Measurements from ENCODE around the gene TTBK2. TPM values are rescaled to one million over a fixed set of nuclear protein-coding genes. Genes with fewer than 3 reads are reported as not detected.

The TTBK2 gene
- total RNA-seq, 1 donor from 2014 or later: 14.1 TPM

DNA sequence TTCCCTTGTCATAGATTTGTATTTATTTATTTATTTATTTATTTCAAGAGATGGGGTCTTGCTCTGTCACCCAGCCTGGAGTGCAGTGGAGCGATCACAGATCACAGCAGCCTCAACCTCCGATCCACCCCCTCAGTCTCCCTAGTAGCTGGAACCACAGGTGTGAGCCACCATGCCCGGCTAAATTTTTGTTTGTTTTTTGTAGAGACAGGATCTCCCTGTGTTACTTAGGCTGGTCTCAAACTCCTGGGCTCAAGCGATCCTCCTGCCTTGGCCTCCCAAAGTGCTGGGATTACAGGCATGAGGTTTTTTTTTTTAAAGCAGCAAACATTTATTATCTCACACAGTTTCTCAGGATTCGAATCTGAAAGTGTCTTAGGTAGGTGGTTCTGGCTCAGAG is 2.5 kb downstream of the TTBK2 start:
- no peak for DNase-seq (ENCODE audit: low spot score)
- H3K27ac Mint-ChIP-seq (ENCODE audit: unreplicated experiment): no peak overlapping the region
- H3K4me3 Mint-ChIP-seq (ENCODE audit: unreplicated experiment): no peak overlapping the region
- no peaks in the 10 kb centered on the region for H3K27me3 Mint-ChIP-seq (ENCODE audit: unreplicated experiment)
- H3K9me3 Mint-ChIP-seq (ENCODE audit: unreplicated experiment): no peaks in the 10 kb centered on the region
- peaks cover 16% of the 10 kb centered on the region for H3K4me1 Mint-ChIP-seq (ENCODE audit: unreplicated experiment)
- TF ChIP-seq, protein P1, sequence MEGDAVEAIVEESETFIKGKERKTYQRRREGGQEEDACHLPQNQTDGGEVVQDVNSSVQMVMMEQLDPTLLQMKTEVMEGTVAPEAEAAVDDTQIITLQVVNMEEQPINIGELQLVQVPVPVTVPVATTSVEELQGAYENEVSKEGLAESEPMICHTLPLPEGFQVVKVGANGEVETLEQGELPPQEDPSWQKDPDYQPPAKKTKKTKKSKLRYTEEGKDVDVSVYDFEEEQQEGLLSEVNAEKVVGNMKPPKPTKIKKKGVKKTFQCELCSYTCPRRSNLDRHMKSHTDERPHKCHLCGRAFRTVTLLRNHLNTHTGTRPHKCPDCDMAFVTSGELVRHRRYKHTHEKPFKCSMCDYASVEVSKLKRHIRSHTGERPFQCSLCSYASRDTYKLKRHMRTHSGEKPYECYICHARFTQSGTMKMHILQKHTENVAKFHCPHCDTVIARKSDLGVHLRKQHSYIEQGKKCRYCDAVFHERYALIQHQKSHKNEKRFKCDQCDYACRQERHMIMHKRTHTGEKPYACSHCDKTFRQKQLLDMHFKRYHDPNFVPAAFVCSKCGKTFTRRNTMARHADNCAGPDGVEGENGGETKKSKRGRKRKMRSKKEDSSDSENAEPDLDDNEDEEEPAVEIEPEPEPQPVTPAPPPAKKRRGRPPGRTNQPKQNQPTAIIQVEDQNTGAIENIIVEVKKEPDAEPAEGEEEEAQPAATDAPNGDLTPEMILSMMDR (IDR thresholded peaks at IDR 0.05; ENCODE audit: unreplicated experiment): no peak
- no peaks in the 10 kb centered on the region for H3K36me3 Mint-ChIP-seq (ENCODE audit: low read depth, unreplicated experiment)

DNA sequence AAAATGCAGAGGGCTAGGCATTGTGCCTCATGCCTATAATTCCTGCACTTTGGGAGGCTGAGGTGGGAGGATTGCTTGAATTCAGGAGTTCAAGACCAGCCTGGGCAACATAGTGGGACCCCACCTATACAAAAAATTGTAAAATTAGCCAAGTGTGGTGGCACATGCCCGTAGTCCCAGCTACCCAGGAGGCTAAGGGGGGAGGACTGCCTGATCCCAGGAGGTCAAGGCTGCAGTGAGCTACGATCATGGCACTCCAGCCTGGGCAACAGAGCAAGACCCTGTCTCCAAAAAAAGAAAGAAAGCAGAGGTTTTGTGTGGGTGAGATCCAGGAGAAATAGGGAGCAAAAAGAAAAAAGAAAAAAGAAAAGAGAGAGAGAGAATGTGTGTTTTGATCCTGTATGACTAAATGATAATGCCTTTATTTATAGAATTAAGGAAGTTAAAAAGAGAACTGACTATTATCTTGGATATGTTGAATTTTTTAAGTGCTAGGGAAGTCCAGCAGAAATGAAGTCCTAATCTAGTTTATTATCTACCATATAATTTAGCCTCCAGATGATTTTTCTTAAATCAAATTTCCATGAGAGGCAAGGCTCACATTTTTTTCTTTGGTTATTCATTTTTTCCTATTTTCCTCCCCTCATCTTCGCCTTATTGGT is 4.8 kb downstream of the TTBK2 start:
- Mint-ChIP-seq H3K36me3 (ENCODE audit: low read depth, unreplicated experiment) (no peaks in the 10 kb centered on the region), H3K4me3 (ENCODE audit: unreplicated experiment) (no peak overlapping the region), H3K4me1 (ENCODE audit: unreplicated experiment) (peaks cover 9% of the 10 kb centered on the region), H3K27me3 (ENCODE audit: unreplicated experiment) (peaks cover 1% of the 10 kb centered on the region), H3K27ac (ENCODE audit: unreplicated experiment) (no peak overlapping the region), H3K9me3 (ENCODE audit: unreplicated experiment) (no peaks in the 10 kb centered on the region)
- no peak for DNase-seq (ENCODE audit: low spot score)
- TF ChIP-seq, protein P1 (IDR thresholded peaks at IDR 0.05; ENCODE audit: unreplicated experiment): no peak

GRCh38 chr15:42914728-42915497 is 5.7 kb downstream of the TTBK2 start:
- Mint-ChIP-seq H3K4me1 (ENCODE audit: unreplicated experiment) (peaks cover 8% of the 10 kb centered on the region), H3K36me3 (ENCODE audit: low read depth, unreplicated experiment) (no peaks in the 10 kb centered on the region), H3K9me3 (ENCODE audit: unreplicated experiment) (no peaks in the 10 kb centered on the region), H3K4me3 (ENCODE audit: unreplicated experiment) (no peak overlapping the region), H3K27me3 (ENCODE audit: unreplicated experiment) (peaks cover 1% of the 10 kb centered on the region), H3K27ac (ENCODE audit: unreplicated experiment) (no peak overlapping the region)
- DNase-seq (ENCODE audit: low spot score): no peak
- TF ChIP-seq, protein P1 (IDR thresholded peaks at IDR 0.05; ENCODE audit: unreplicated experiment): no peak

GRCh38 chr15:42911058-42911592 is 9.5 kb downstream of the TTBK2 start:
- H3K36me3 Mint-ChIP-seq (ENCODE audit: low read depth, unreplicated experiment): no peaks in the 10 kb centered on the region
- no peaks in the 10 kb centered on the region for H3K4me1 Mint-ChIP-seq (ENCODE audit: unreplicated experiment)
- H3K9me3 Mint-ChIP-seq (ENCODE audit: unreplicated experiment): no peaks in the 10 kb centered on the region
- no peak overlapping the region for H3K27ac Mint-ChIP-seq (ENCODE audit: unreplicated experiment)
- TF ChIP-seq, protein P1 (IDR thresholded peaks at IDR 0.05; ENCODE audit: unreplicated experiment): no peak
- peaks cover 1% of the 10 kb centered on the region for H3K27me3 Mint-ChIP-seq (ENCODE audit: unreplicated experiment)
- H3K4me3 Mint-ChIP-seq (ENCODE audit: unreplicated experiment): no peak overlapping the region
- DNase-seq (ENCODE audit: low spot score): no peak

- no peak for DNase-seq (ENCODE audit: low spot score)
- TF ChIP-seq, protein P1 (IDR thresholded peaks at IDR 0.05; ENCODE audit: unreplicated experiment): no peak
- Mint-ChIP-seq H3K27me3 (ENCODE audit: unreplicated experiment) (peaks cover 1% of the 10 kb centered on the region), H3K9me3 (ENCODE audit: unreplicated experiment) (no peaks in the 10 kb centered on the region), H3K36me3 (ENCODE audit: low read depth, unreplicated experiment) (no peaks in the 10 kb centered on the region), H3K27ac (ENCODE audit: unreplicated experiment) (no peak overlapping the region), H3K4me1 (ENCODE audit: unreplicated experiment) (no peaks in the 10 kb centered on the region), H3K4me3 (ENCODE audit: unreplicated experiment) (no peak overlapping the region)
Observed at GRCh38 chr15:42908538-42908937, 12.0 kb downstream of the TTBK2 start.
